GM18508 (cell line): ENCODE measurements around the gene CENPM.
"Not testable (repeated sequence)": the region's sequence is repeated elsewhere in the genome, so short reads cannot be mapped to it uniquely, and the experiment has no call there.

Experiments used
- ATAC-seq: cut with Tn5 transposase; IDR thresholded peaks from one replicate; pipeline ENCODE4 v1.9.1; 2021; ENCODE audit warnings: moderate number of reproducible peaks; ENCODE audit not compliant: insufficient read depth, unreplicated experiment

CENPM gene

GRCh38 chr22:41966607-41967240, 19.8 kb upstream of the CENPM start:
- no peak for ATAC-seq

DNA sequence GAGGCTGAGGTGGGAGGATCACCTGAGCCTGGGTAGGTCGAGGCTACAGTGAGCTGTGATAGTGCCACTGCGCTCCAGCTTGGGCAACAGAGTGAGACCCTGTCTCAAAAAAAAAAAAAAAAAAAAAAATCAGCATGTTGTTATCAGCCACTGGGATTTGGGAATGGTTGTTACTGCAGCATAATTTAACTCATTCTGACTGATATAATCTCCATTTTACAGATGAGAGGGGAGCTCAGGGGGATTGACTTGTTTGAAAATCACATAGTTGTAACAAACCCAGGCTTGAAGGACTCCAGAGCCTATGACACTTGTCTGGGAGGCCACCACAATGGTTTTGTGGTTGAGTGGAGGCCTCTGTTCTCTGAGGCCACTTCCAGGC, 19.3 kb upstream of the CENPM start:
- no peak for ATAC-seq

GRCh38 chr22:41964112-41964491, 17.1 kb upstream of the CENPM start:
- ATAC-seq, result no peak

GRCh38 chr22:41963453-41964111, 16.6 kb upstream of the CENPM start:
- no peak for ATAC-seq

DNA sequence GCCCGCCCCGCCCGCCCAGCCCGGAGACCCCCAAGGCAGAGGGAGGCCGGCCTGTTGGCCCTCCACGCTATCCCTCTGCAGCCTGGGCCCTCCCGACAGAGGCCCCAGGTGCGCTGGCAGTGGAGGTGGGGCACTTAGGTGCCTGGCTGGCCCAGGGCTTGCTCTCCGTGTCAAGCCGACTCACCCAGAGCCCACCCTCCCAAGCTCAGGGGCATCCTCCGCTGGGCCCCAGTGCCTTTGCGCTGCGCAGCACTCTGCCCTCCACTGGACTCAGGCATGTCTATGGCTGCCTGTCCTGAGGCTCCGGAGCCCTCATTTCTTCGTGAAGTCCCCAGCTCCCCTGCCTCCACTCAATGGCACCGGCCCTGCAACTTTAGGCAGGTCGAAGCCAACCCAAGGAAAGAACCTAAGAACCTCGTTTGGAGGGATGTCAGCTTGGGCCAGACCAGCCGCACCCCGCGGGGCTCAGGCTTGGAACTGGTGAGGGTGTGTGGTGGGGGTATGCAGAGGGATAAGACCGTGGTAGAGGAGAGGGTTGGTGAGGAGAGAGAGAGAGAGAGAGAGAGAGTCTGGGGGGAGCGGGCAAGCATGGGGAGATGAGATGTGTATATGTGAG, 11.1 kb upstream of the CENPM start:
- no peak for ATAC-seq

DNA sequence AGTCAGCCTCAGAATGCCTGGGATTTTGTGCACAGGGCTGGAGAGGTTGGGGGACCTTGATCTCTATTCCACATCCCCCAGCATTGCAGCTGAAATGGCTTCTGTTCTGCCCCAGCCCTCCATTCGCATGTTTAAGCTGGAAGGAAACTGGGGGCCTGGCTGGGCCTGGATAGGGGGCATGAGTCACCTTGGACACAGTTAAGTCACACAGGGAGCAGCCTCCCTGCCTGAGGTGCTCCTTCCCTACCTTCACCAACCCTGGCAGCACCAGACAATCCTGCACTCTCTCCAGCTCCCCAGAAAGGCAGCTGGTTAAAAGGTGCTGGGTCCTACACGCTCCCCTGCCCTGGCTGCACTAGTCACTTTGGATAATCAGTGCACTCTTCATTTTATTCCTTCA, 5.8 kb upstream of the CENPM start:
- ATAC-seq, result no peak

- ATAC-seq, result no peak
Observed at GRCh38 chr22:41951898-41952474, 5.0 kb upstream of the CENPM start, which contains the start of gene SMIM45. Gene SMIM45 (plus strand): TSS chr22:41952150.

DNA sequence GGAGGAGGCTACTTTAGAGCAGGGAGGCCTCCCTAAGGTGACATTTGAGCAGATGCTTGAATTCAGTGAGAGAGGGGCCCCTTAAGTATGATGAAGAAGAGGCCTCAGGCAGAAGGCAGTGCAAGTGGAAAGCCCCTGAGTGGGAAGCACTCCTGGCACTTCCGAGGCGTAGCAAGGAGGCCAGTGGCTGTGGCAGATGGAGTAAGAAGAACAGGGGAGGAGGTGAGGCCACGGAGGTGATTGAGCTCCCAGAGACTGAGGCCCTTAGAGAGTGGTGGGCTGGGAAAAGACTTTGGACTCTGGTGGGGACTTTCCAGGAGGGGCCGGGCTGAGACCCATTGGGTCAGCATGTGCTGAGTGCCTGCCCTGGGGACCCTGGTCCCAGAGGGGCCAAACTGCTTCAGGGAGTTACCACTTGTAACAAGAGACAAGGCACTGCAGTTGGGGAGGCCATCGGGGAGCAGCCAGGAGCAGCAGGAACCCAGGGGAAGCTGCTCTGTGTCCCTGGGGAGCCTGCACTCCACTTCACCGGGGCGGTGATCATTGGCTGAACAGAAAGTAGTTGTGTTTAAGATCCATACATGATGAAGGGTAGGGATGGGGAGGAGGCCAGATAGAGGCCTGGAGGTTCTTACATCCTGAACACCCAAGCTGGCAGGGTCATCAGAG, 2.5 kb upstream of the CENPM start:
- no peak for ATAC-seq

- not testable (repeated sequence) for ATAC-seq
Observed at GRCh38 chr22:41948928-41949296, 2.0 kb upstream of the CENPM start.

- no peak for ATAC-seq
Observed at GRCh38 chr22:41948142-41948541, 1.2 kb upstream of the CENPM start.

DNA sequence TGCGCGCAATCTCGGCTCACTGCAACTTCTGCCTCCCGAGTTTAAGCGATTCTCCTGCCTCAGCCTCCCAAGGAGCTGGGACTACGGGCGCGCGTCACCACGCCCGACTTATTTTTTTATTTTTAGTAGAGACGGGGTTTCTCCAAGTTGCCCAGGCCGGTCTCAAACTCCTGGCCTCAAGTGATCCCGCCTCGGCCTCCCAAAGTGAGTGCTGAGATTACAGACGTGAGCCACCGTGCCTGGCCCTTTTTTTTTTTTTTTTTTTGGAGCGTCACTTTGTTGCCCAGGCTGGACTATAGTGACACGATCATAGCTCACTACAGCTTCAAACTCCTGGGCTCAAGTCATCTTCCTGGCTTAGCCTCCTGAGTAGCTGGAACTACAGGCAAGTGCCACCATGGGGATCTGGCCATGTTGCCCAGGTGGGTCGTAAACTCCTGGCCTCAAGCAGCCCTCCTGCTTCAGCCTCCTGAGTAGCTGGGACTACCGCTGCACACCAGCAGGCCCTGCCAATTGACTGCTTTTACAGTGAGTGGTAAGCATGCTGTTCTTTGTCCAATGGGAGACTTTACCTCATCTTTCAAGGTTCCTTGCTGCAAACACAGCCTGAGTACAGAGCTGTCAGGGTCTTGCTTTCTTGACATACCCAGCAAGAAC, 600 bp upstream of the CENPM start:
- no peak for ATAC-seq

DNA sequence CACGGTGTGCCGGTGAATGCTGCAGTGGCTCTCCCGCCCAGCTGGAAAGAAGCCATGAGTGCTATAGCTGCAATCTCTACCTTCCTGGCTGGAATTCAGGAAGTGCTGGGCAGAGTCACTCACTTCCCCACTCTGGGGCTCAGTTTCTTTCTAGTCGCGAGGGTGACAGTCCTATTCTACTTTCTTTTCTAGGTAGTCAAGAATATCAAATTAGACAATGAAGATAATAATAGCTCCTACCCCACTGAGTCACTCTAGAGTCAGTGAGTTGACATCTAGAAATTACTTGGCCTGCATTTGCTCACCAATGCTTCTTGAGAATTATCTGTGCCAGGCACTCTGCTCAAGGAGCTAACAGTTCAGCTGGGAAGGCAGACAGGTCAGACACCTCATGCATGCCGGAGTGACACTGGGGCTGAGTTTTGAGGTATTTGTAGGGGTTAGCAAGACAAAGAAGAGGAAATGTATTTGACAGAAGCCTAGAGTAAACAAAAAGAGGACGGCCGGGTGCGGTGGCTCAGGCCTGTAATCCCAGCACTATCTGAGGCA, 3.2 kb downstream of the CENPM start:
- no peak for ATAC-seq

GRCh38 chr22:41940832-41941765, 5.9 kb downstream of the CENPM start:
- ATAC-seq, result no peak

GRCh38 chr22:41939981-41940831, 6.7 kb downstream of the CENPM start:
- peak; percentile 36 for ATAC-seq

DNA sequence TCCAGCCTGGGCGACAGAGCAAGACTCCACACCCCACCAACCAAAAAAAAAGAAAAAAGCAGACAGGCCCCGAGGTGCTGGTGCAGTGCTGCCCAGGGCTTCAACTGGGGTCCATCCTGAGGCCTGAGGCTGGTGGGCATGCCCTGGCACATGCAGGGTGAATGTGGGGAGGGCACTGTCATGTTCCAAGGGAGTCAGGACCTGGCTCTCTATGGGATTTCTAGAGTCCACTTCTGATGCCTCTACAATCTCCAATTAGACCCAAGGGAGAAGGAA, 10.1 kb downstream of the CENPM start:
- no peak for ATAC-seq

GRCh38 chr22:41935509-41935908, 11.4 kb downstream of the CENPM start:
- ATAC-seq, result no peak

DNA sequence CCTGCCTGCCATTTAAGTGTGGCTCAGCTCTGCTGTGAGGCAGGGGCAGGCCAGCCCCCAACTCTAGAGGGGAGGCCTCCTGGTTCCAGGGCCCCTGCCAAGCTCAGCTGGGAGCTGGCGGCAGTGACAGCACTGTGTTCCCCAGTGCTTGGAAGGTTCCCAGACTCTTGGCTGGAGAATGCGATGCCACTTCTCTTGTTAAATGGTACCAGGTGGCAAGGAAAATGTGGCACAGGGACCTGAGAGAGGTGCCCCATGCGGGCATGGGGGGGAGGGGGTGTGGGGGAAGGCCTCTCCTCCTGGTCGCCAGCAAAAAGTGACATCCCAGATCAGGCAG, 12.0 kb downstream of the CENPM start:
- ATAC-seq, result no peak

DNA sequence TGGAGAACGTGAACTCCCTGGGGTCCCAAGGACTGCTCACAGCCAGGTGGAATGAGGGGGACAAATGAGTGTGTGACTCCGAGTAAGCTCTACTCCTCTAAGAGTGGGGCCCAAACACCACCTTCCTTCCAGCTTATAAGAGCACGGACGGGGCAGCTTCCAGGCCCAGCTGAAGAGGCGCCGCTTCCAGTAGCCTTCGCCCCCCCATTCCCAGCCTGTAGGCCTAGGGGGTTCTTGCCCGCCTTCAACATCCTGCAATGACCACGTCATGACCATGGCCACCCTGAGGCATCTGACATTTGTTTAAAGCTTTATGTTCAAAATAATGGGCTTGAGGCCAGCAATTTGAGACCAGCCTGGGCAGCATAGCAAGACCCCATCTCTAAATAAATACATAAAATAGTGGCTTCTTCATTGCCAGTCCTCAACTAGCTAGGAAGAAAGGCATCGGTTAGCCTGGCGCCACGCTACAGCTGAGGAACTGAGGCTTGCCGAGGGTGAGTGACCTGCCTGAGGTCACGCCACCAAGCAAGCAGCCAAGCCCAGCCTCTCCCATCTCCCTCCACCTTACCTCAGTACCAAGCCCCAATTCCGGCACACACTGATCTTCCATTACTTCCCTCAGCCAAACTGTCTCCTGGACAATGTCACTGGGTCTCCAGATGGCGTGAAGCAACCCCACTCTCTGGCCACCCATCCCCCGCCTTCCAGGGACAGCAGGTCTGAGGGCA, 12.5 kb downstream of the CENPM start:
- no peak for ATAC-seq
